Neuronal stem cell (in vitro differentiated cells): Measurements from ENCODE around the gene ANKEF1.

Experiments
- DNase-seq: peaks from one replicate; pipeline ENCODE4 v3.0.0-alpha.2; 2013; ENCODE audit warnings: low spot score
- H2AFZ ChIP-seq: one replicate; pipeline ENCODE4 v1.6.1; 2013; ENCODE audit warnings: mild to moderate bottlenecking, low read length, inconsistent platforms
- H2AK5ac ChIP-seq: 2 replicates; pipeline ENCODE4 v1.6.1; 2013; ENCODE audit warnings: low read depth, mild to moderate bottlenecking, inconsistent platforms, low read length, moderate library complexity, mixed read lengths
- H2BK120ac ChIP-seq: 2 replicates; pipeline ENCODE4 v1.6.1; 2013; ENCODE audit warnings: low read depth, mild to moderate bottlenecking, inconsistent platforms, low read length, moderate library complexity, mixed read lengths
- H2BK12ac ChIP-seq: one replicate; pipeline ENCODE4 v1.6.1; 2013; ENCODE audit warnings: low read length, inconsistent platforms
- H2BK15ac ChIP-seq: 2 replicates; pipeline ENCODE4 v1.6.1; 2013; ENCODE audit warnings: mild to moderate bottlenecking, low read length, inconsistent platforms, mixed read lengths
- H2BK5ac ChIP-seq: one replicate; pipeline ENCODE4 v1.6.1; 2013; ENCODE audit warnings: inconsistent platforms, mild to moderate bottlenecking, low read length, moderate library complexity
- H3K14ac ChIP-seq: one replicate; pipeline ENCODE4 v1.6.1; 2013; ENCODE audit warnings: low read length, inconsistent platforms
- H3K18ac ChIP-seq: 2 replicates; pipeline ENCODE4 v1.6.1; 2013; ENCODE audit warnings: low read length, inconsistent platforms
- H3K23ac ChIP-seq: 2 replicates; pipeline ENCODE4 v1.6.1; 2013; ENCODE audit warnings: low read depth, mild to moderate bottlenecking, mixed read lengths, low read length, inconsistent platforms; ENCODE audit not compliant: poor library complexity
- H3K27ac ChIP-seq: replicated peaks from 3 replicates; pipeline ENCODE4 v1.5.1; 2013; ENCODE audit warnings: low read length, inconsistent platforms
- H3K27me3 ChIP-seq, 3 experiments: 2 replicates each; pipeline ENCODE4 v1.6.1; 2013; ENCODE audit warnings: low read length in 3 of 3, mild to moderate bottlenecking in 2 of 3, inconsistent platforms in 1 of 3, low read depth in 1 of 3, mixed read lengths in 1 of 3, moderate library complexity in 1 of 3; ENCODE audit not compliant: control insufficient read depth in 3 of 3, insufficient read depth in 3 of 3
- H3K36me3 ChIP-seq, 2 donors: replicated peaks in 1 of 2; 2 replicates each; pipeline ENCODE4 v1.6.1; 2013; ENCODE audit warnings: low read length in 2 of 2; ENCODE audit not compliant: control insufficient read depth in 2 of 2, insufficient read depth in 2 of 2
- H3K4ac ChIP-seq: 2 replicates; pipeline ENCODE4 v1.6.1; 2013; ENCODE audit warnings: inconsistent platforms, mild to moderate bottlenecking, low read length, moderate library complexity
- H3K4me1 ChIP-seq, 2 donors: 1 replicate in 1 of 2; 2 replicates in 1 of 2; pipeline ENCODE4 v1.6.1; 2013; ENCODE audit warnings: low read length in 2 of 2, low read depth in 1 of 2; ENCODE audit not compliant: control insufficient read depth in 2 of 2, insufficient read depth in 1 of 2
- H3K4me2 ChIP-seq: one replicate; pipeline ENCODE4 v1.6.1; 2013; ENCODE audit warnings: mild to moderate bottlenecking, low read length, inconsistent platforms; ENCODE audit not compliant: insufficient read depth, poor library complexity, severe bottlenecking
- H3K4me3 ChIP-seq, 2 donors: 2 replicates each; pipeline ENCODE4 v1.5.1; 2013; ENCODE audit warnings: low read length in 2 of 2, mild to moderate bottlenecking in 2 of 2, inconsistent platforms in 1 of 2, moderate library complexity in 1 of 2
- H3K79me1 ChIP-seq: one replicate; pipeline ENCODE4 v1.6.1; 2013; ENCODE audit warnings: low read depth, mild to moderate bottlenecking, inconsistent platforms, low read length, moderate library complexity
- H3K9ac ChIP-seq: one replicate; pipeline ENCODE4 v1.6.1; 2013; ENCODE audit warnings: mild to moderate bottlenecking, low read depth, low read length, inconsistent platforms; ENCODE audit not compliant: poor library complexity
- H3K9me3 ChIP-seq, 2 donors: replicated peaks in 1 of 2; 2 replicates each; pipeline versions ENCODE3 to v1.6.1; 2013; ENCODE audit warnings: low read length in 2 of 2, mild to moderate bottlenecking in 2 of 2, inconsistent platforms in 1 of 2, low read depth in 1 of 2, mixed read lengths in 1 of 2, moderate library complexity in 1 of 2; ENCODE audit not compliant: control insufficient read depth in 2 of 2, insufficient read depth in 1 of 2
- H4K8ac ChIP-seq: one replicate; pipeline ENCODE4 v1.6.1; 2013; ENCODE audit warnings: low read depth, mild to moderate bottlenecking, inconsistent platforms, low read length, moderate library complexity
- H4K91ac ChIP-seq: one replicate; pipeline ENCODE4 v1.6.1; 2013; ENCODE audit warnings: low read length, low read depth, mild to moderate bottlenecking, inconsistent platforms; ENCODE audit not compliant: poor library complexity
- WGBS, 2 donors: extraction: QIAGEN DNeasy Blood & Tissue Kit; methylation state at CpG; one replicate each; pipeline ENCODE4 v1.1.7; 2013; ENCODE audit warnings: missing lambda C conversion rate in 2 of 2, mixed read lengths in 1 of 2; ENCODE audit not compliant: insufficient read length in 2 of 2, insufficient replicate concordance in 1 of 2; ENCODE audit errors: extremely low coverage in 2 of 2; 5-methylcytosine and 5-hydroxymethylcytosine counted together

Gene ANKEF1

DNA sequence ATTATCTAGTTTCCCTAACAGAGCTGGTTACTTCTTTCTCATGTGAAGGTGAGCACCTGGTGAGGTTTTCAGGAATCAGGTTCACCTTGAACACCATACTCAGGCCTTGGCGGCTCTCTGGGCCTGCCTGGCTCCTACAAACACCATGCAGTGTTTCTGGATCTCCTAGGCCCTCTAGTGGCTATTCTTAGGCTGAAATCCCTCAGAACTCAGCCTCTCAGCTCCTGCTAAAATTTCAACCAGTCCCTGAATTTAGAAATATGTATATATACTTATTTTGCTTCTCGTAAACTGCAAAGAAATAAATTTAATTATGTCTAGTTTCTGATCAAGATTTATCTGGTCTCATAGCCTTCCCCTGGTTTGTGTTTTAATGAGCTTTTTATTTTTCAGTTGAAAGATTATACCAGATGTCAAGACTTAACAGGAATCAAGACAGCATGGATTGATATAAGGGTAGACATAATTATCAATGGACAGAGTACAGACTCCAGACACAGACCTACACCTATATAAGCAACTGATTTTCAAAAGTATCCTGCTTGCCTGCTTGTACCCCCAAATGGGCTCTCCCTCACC lies 55.9 kb downstream of the ANKEF1 start:
- Histone ChIP-seq H3K4me1 (no peaks in the 10 kb centered on the region), H3K27me3 (no peaks in the 10 kb centered on the region), H3K4me3 (no peak overlapping the region), H3K9ac (no peak overlapping the region), H2BK12ac (no peak overlapping the region), H2BK15ac (peak overlapping the region; percentile 39), H3K36me3 (no peaks in the 10 kb centered on the region), H3K9me3 (no peaks in the 10 kb centered on the region), H2BK120ac (no peak overlapping the region), H4K8ac (no peak overlapping the region), H3K23ac (no peak overlapping the region), H2AK5ac (no peak overlapping the region), H3K79me1 (no peaks in the 10 kb centered on the region), H3K4me2 (no peak overlapping the region), H3K4ac (no peak overlapping the region), H2AFZ (no peak overlapping the region), H3K27ac (no peak overlapping the region), H4K91ac (no peak overlapping the region), H3K18ac (no peak overlapping the region), H3K14ac (no peak overlapping the region), H2BK5ac (no peak overlapping the region)
- no CpG with 5 or more reads among the region's 2 CpGs for WGBS, 2 donors
- peak; percentile 27 for DNase-seq

DNA sequence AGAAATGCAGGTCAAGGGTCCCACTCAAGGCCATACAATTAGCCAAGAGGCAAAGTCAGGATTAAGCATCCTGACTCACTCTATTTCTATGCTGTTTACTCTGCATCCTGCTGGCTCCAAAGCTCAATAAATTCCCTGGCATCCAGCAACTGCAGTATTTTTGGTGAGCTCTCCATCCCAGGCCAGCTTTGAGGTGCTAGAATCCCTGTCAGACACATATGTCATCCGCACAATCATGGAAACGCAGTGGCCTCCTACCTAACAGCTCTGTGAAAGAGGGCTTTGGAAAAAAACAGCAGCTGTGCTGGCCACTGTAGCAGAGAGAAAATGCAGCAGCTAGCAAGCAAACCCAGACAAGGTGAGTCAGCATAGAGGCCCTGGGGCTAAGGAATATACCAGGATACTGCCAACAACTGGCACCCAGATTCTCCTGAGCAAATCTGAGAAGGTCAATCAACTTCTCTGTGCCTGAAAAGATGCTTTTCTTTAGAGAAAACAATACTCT lies 58.4 kb downstream of the ANKEF1 start:
- H3K23ac ChIP-seq, result no peak overlapping the region
- H3K79me1 ChIP-seq, result no peaks in the 10 kb centered on the region
- no peak overlapping the region for H3K27ac ChIP-seq
- H2AFZ ChIP-seq, result no peak overlapping the region
- H2AK5ac ChIP-seq, result no peak overlapping the region
- WGBS, 2 donors, result no CpG with 5 or more reads among the region's 2 CpGs
- no peak overlapping the region for H2BK120ac ChIP-seq
- H3K18ac ChIP-seq, result no peak overlapping the region
- H3K4me1 ChIP-seq, result no peaks in the 10 kb centered on the region
- no peak overlapping the region for H3K4me2 ChIP-seq
- H3K14ac ChIP-seq, result no peak overlapping the region
- no peak overlapping the region for H3K9ac ChIP-seq
- H2BK12ac ChIP-seq, result no peak overlapping the region
- no peak overlapping the region for H4K8ac ChIP-seq
- no peak for DNase-seq
- no peak overlapping the region for H2BK15ac ChIP-seq
- H3K9me3 ChIP-seq, result no peaks in the 10 kb centered on the region
- H3K36me3 ChIP-seq, result no peaks in the 10 kb centered on the region
- no peak overlapping the region for H3K4me3 ChIP-seq
- no peak overlapping the region for H3K4ac ChIP-seq
- no peak overlapping the region for H4K91ac ChIP-seq
- no peak overlapping the region for H2BK5ac ChIP-seq
- no peaks in the 10 kb centered on the region for H3K27me3 ChIP-seq

DNA sequence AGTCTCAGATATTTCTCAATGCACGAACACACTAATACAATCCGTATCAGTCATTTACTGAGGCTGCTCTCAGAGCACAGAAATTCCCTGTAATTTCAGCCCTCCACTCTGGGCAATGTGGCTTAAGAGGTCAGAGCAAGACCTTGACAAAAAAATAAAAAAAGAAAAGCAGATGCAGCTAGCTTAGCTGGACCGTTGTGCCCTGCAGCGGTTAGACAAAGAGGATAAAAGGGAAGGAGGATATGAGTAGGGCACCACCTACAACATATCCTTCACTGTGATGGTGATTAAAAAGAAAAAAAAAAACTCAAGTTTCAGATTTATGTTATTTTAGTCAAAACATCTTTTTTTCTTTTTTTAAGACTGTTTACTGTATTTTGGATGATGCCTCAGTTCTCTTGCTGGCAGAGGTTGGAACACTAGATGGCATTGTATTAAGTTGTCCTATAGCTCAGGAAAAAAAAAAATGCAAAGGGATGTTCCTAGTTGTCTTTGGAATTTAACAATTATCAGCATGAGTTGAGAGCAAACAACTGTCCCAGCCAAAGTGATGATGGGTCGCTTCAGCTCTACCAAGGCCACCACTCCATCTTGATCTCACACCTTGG lies 59.9 kb downstream of the ANKEF1 start:
- H3K14ac ChIP-seq, result no peak overlapping the region
- no peak overlapping the region for H2AK5ac ChIP-seq
- H2BK120ac ChIP-seq, result no peak overlapping the region
- H3K4ac ChIP-seq, result no peak overlapping the region
- H3K4me1 ChIP-seq, result no peaks in the 10 kb centered on the region
- H3K79me1 ChIP-seq, result no peaks in the 10 kb centered on the region
- no peak overlapping the region for H2BK12ac ChIP-seq
- no peak overlapping the region for H2BK5ac ChIP-seq
- H3K4me3 ChIP-seq, result no peak overlapping the region
- H3K9ac ChIP-seq, result no peak overlapping the region
- H4K8ac ChIP-seq, result no peak overlapping the region
- no CpG with 5 or more reads among the region's 5 CpGs for WGBS, 2 donors
- H2AFZ ChIP-seq, result no peak overlapping the region
- no peak overlapping the region for H2BK15ac ChIP-seq
- H3K4me2 ChIP-seq, result no peak overlapping the region
- H3K27me3 ChIP-seq, result no peaks in the 10 kb centered on the region
- H3K36me3 ChIP-seq, result no peaks in the 10 kb centered on the region
- H3K23ac ChIP-seq, result no peak overlapping the region
- no peak overlapping the region for H3K18ac ChIP-seq
- H3K9me3 ChIP-seq, result no peaks in the 10 kb centered on the region
- no peak for DNase-seq
- no peak overlapping the region for H3K27ac ChIP-seq
- H4K91ac ChIP-seq, result no peak overlapping the region

DNA sequence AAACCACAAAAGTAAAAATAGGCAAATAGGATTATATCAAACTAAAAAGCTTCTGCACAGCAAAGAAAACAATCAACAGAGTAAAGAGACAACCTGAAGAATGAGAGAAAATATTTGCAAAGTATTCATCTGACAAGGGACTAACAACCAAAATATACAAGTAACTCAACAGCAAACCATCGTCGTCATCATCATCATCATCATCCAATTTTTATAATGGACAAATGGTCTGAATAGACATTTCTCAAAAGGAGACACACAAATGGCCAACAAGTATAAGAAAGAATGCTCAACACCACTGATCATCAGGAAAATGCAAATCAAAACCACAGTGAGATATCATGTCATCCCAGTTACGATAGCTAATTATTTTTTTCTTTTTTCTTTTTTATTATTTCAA lies 62.0 kb downstream of the ANKEF1 start:
- Histone ChIP-seq H4K91ac (no peak overlapping the region), H3K4ac (no peak overlapping the region), H3K4me1 (no peaks in the 10 kb centered on the region), H3K27me3 (no peaks in the 10 kb centered on the region), H2BK15ac (no peak overlapping the region), H3K27ac (no peak overlapping the region), H3K79me1 (no peaks in the 10 kb centered on the region), H3K9me3 (no peaks in the 10 kb centered on the region), H3K4me3 (no peak overlapping the region), H3K14ac (no peak overlapping the region), H2BK120ac (no peak overlapping the region), H3K23ac (no peak overlapping the region), H2BK12ac (no peak overlapping the region), H3K18ac (no peak overlapping the region), H2BK5ac (no peak overlapping the region), H2AFZ (no peak overlapping the region), H3K36me3 (no peaks in the 10 kb centered on the region), H3K4me2 (no peak overlapping the region), H4K8ac (no peak overlapping the region), H2AK5ac (no peak overlapping the region), H3K9ac (no peak overlapping the region)
- WGBS, 2 donors, result no CpG with 5 or more reads among the region's 3 CpGs
- DNase-seq, result no peak
